ENCODE results near the gene UBR4.
A peak's percentile ranks its signal among the peaks of the same experiment; 100 is the strongest.
"Not testable (repeated sequence)": the region's sequence is repeated elsewhere in the genome, so short reads cannot be mapped to it uniquely, and the experiment has no call there.

The UBR4 gene

DNA sequence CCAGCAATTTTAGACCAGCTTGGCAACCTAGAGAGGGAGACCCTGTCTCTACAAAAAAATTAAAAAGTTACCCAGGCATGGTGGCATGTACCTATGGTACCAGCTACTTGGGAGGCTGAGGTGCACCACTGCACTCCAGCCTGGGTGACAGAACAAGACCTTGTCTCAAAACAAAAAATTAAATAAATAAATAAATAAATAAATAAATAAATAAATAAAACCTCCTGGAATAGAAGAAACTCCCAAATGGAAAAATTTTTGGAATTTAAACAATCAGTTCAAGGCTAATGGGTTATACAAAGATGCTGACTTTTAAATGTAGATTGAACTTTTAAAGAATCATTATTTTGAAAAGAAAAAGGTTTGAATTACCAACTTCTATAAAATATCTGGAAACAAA, 22.2 kb downstream of the UBR4 start:
- no peak for DNase-seq

DNA sequence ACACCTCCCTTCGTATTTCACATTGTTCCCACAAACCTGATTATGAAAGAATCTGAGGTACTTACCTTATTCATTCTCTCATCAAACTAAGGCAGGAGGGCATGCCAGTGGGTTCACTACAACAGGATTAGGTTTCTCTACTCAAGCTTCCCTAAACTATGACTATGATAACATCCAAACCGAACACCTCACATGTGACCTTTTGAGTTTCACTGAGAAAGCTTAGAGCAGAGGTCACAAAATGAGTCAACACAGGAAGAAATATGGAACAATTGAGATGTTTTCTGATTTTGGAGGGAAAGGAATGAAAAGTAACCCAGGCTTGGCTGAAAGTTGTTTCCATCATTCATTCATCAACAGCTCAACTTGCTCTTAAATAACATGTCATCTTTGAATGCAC, 24.1 kb downstream of the UBR4 start:
- DNase-seq = no peak

DNA sequence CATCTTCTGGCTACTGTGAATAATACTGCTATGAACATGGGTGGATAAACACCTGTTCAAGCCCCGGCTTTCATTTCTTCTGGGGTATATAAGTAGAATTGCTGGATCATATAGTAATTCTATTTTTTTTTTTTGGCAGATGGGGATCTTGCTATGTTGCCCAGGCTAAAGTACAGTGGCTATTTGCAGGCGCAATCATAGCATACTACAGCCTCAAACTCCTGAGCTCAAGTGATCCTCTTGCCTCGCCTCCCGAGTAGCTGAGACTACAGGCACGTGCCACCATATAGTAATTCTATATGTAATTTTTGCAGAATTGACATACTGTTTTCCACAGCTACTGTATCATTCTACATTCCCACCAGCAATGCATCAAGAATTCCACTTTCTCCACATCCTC, 27.8 kb downstream of the UBR4 start:
- no peak for DNase-seq

DNA sequence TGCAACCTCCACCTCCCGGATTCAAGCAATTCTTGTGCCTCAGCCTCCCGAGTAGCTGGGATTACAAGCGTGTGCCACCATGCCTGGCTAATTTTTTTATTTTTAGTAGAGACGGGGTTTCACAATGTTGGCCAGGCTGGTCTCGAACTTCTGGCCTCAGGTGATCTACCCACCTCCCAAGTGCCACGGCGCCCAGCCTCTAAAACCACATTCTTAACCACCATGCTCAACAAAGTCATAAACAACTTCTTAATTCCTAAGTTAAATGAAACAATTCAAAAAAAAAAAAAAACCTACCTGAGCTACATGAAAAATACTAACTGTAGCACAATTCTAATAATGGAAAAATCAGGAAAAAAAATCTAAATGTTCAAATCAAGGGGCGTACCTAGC, 29.8 kb downstream of the UBR4 start:
- not testable (repeated sequence) for DNase-seq

DNA sequence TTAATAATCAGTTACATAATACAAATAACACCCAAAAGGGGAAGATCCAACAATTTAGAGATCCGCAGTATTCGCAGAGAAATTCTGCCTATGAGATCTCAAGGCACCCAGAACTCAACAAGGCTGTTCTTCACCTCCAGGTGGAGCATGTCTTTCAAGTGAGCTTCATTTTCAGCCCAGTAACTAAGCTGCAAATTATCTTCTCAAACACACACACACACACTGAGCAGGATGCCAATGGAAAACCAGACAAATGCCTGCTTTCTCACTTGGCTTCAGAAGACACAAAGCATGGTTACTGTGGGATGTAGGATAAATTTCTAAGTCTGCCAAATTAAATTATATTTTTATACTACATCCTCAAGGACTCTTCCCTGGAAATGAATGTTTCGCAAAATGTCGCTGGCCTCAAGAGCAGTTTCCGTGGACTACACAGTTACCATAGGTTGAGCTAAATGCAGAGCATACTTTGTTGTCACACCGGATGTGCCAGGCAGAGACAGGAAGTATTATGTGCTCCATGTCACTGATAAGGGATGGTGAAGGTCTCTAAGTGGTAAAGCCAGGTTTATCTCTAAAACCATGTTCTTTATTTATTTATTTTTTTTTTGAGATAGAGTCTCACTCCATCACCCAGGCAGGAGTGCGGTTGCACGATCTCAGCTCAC, 30.3 kb downstream of the UBR4 start:
- no peak for DNase-seq

DNA sequence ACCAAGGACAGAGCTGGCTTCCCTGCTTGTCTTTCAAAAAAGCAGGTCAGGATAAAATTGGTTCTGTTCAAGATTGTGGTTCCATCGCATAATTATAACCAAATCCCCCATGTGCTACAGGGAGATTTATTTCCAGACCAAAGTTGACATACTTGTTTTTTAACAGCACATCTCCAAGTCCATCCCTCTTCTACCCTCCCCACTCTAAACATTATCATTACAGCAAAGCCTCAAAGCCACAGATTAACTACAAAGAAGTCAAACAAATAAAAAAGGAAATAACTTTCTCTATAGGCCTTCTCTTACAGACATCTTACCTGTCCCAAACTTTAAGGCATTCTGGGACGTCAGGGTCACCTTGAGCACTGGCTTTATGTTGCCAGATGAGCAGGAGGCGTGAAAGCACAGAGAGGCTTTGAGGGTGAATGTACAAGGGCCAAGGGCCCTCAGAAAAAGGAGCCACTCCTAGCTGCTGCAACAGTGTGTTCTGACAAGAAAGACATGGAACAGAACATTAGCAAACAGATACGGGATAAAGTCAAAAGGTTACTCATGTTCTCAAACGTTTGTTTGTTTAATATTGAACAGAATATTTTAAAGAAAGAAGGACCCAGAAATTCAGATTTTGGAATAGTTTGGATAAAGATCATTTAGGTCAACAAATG, 31.2 kb downstream of the UBR4 start:
- DNase-seq = no peak

DNA sequence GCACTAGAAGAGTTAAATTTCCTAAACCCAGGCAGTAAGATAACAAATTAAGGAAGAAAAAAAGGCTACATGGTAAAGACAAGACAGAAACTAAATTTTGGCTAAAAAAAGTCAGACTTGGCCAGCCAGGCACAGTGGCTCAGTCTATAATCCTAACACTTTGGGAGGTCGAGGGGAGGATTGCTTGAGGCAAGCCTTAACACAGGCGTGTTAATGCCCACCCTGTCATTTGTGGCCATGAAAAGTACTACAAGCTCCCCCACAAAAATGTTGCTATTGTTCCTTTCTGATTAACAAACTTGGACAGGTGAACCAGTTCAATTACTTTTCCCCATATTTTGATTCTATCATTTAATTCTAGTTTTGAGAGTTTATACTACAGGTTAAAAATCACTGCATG, 32.3 kb downstream of the UBR4 start:
- no peak for DNase-seq

DNA sequence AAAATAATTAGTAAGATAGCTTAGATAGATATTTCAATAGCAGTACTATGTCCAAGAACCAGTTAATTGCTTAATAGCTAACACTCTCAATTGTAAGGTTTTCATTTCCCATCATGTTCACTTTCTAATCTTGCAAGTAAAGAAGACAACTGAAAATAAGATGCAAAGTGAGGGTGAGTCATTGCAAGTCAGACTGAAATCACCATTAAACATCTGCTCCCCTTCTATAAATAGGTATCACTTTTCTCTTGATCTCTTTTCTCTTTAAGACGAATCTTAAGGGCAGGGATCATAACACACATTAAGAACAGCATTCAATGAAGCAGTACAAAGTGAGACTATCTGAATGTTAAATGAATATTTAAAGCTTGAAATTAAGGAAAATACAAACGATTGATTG, 40.4 kb downstream of the UBR4 start:
- DNase-seq = no peak

DNA sequence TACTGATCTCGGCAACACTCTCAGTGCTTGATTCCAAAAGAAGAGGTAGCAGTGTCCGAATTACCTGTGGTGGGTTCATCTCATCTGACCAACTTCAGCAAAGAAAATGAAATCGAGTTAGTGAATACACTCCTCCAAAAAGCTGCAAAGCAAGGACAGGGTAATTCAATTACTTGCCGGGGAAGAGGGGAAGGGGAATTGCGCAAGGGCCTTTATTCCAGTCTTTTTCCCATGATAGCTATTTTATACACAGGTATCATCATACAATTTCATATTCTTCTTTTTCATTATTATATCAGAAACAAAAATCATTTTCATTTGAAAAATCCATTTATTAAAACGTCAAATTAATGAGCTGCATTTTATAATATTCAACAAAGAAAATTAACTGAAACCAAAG, 42.9 kb downstream of the UBR4 start:
- DNase-seq = no peak

DNA sequence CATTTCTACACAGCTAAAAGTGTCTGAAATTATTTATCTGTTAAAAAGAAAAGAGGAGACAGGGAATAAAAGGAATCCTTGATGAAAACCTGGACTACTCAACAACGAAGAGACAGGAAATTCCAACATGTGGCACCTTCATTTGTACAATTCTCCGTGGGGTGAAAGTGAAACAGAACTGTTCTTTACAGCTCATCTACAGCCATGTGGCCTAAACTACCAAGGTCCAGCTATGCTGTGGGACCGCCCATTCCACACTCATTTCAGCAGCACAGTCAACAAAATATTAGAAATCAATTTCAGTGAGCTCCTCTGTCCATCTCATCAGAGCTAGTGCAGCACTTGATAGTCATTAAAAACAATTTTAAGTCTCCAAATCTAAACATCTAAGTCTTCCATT, 44.0 kb downstream of the UBR4 start:
- DNase-seq = no peak

DNA sequence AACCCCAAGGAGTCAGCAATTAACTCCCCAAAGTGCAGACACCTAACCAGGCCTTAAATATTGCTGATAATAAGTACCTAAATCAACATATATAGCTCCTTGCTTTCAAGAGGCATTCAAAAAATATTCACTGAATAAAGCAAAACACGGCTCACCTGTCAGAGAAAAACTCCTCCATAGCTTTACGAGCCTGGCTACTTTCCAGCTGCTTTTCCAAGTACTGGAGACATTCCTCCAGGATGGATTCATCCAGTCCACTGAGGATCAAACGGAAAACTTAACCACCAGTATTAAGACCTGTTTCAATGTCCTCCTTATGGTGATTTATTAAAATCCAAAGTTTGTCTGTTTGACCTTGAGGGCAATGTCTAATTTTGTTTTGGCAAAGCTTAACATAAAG, 44.6 kb downstream of the UBR4 start:
- DNase-seq = no peak

DNA sequence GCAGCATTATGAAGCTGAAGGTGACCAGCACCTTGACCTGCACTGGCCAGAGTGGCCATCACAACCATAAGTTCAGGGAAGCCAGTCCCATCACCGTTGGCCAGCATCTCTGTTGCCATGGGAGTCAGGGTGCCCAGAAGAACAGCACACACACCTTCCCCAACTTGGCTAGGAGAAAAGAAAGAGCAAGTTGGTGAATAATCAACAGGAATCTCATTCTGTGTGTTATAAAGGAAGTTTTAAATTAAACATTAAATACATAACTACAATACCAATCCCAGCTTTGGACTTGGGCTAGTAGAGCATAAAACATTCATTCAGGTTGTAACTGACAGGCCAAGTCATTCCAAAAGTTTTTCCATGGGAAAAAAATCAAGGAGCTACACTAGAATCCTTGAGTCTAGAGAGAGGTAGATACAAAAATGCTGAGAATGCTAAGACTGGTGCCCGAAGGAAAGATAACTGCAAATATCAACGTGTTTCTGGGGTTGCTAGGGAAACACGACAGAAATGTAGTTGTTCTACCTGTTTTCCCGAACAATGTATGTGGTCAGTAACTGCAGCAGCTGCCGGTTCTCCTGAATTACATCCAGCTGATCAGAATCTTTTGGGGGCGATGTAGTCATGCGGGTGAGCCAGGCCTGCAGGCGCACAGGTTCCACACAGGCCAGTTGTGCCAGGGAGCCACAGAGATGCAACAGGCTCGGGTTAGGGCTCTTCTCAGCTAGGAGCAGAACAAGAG, 45.6 kb downstream of the UBR4 start:
- no peak for DNase-seq

DNA sequence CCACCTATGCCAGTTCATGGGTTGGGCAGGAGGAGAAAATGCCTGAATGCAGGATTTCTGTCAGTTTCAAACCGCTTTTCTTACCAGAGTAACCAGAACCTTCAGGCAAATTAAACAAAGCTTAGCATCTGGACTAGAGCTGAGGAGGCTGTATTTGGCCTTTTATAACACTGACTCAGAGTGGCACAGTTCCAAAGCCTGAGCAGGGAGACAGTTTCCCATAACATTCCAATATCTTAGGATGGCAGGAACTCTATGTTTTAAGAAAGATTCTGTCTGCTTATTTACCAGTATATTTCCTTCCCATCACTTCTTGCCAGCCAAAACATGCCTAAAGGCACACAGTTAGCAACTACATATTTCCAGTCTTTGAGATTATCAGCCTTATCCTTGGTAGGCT, 46.8 kb downstream of the UBR4 start:
- DNase-seq = no peak

DNA sequence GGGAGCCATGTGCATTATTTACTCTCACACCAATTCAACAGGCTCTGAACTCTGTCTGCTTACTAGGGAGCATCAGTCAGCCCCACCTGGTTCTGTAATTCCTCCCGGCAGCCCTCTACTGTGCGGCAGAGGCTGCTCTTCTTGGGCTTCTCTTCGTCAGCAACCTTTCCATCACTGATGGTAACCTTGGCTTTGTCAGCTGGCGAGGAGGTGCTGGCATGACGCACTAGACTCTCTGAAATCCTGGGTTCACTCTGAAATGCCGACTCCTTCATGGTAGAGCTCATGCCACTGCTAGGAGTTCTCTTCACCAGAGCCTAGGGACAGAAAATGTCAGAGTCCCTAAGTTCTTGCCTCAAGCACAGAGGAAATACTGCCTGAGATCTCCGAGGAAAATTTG, 49.2 kb downstream of the UBR4 start:
- DNase-seq = no peak

DNA sequence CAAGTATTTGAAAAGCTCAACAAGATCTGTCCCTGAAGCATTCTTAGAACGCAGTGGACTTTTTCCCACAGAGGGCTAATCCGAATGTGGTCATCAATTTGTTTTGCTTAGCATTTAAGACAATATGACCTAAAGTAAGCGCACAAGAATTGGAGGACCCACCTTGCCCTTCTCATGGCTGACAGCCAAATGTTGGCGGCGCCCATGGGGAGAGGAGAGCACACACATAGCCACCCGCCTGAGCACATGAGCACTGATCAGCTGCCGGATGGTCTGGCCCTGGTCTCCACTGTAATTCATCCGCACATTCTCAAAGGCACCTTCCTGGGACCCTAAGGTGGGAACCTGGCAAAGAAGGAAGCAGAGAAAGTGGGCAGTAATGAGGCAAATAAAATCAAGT, 52.4 kb downstream of the UBR4 start:
- DNase-seq = no peak

DNA sequence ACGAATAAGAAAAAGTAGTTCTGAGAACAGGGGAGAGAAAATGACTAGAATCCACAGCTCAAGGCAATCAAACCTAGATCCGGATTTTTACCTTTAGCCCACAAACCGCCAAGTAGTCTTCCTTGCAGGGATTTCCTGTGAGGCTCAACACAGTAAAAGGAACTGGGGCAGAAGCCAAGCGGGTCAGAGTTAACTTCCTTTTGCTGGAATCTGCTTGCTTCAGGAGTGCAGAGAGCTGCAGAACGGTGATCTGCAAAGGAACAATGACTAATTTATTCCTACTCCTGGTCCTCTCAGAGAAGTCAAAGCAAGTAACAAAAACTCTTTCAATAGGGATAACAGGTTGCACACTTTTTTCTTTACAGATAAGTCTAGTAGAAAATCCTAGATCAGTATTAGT, 53.4 kb downstream of the UBR4 start:
- DNase-seq = no peak

DNA sequence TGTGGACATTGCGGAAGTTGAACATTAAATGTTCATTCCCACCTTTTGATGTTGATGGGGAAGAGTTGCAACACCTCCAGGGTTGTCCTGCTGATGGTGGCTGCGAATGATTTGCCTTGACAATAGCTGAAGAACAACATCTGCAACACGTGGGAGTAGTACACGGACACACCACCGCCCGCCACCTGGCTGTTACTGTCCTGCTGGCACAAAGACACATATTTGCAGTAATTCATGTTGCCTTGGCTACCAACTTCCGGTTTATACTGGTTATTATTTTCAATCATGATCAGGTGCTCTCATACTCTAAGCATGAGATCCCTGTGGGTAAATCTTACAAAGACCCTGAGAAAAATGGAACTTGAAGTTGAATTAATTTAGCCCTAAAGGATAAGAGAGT, 55.2 kb downstream of the UBR4 start:
- DNase-seq = peak; percentile 68

DNA sequence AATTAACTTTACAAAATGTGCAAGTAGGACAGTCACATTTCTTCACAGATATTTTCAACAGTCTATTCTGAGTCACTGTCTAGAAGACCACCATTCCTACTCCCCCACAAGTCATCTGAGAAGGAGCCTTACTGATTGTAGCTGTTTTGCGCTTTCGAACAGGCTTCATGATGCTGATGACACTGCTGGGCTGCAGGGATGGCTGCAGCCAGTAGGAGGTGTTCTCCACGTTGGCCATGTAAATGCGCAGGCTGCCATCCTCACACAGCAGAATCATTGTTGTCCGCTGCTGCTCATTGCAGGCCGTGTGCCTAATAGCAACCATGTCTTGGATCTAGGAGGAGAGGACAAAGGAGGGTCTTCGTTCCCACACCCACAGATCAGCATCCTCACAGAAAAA, 56.9 kb downstream of the UBR4 start:
- no peak for DNase-seq

DNA sequence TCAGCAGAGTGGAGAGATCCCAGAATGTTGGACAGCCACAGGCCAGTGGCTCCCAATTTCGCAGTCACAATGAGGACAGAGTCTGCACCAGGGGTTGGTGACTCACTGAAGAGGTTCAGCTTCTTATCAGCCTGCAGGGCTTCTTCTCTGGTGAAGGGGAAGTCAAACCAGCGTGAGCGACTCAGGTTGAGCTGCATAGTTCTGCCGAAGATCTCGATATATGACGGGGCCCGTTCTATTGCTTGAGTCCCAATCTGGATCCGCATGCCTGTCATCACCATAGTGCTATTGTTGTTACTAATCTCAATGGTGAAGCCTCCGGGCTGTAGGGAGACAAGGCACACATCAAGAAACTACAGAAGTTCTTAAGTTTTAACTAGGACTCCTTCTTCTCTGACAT, 58.5 kb downstream of the UBR4 start:
- DNase-seq = no peak

DNA sequence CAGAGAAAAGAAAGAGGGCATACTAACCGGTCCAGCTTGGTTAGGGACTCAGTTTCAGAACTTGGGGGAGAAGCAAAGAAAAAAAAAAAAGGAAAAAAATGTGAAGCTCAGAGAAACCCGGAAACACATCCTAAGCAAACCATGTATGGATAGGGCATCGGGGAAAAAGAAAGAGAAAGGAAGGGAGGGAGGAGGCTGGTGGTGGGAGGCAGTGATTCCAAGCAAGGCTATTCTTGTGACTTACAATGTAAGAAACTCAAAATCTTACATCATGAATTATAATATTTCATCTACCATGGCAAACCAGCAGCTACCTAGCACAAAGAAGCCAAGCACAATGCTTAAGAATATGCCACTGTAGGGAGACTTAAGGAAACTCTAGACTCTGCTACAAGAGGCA, 60.3 kb downstream of the UBR4 start:
- DNase-seq = no peak

DNA sequence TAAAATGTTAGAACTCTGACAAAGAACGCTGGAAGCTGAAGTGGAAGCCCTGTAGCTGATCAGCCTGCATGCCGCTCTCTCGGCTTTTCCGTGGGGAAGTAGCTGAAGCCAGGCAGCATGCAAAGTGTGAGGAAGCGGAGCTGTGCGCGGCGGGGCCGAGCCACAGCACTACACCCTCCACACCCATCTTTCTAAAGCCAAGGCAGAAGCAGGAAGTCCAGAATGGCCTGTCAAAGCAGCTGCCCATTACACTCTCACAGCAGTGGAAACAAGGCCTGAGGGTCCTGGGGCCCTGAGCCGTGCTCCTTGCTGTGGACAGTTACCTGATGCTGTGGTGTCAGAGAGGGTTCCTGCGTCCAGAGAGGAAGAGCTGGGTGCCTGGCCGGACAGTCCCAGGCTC, 69.6 kb downstream of the UBR4 start:
- no peak for DNase-seq

DNA sequence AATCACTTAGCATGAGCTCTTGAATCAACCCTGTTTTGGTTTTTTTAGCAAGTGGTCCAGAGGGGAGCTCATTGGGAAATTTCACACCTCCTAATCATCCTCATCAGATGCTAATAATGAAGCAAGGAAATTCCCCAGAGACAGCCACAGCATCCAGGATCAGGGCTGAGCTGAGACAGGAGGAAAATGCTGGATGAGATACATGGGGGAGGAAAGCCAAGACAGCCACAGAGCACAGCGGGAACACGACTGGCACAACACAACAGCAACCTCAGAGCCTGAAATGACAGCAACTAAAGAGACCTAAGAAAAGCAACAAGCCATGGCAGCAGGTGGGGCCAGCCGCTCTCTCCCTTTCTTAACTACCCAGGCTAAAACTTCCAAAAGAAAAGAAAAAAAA, 70.4 kb downstream of the UBR4 start:
- DNase-seq = no peak

DNA sequence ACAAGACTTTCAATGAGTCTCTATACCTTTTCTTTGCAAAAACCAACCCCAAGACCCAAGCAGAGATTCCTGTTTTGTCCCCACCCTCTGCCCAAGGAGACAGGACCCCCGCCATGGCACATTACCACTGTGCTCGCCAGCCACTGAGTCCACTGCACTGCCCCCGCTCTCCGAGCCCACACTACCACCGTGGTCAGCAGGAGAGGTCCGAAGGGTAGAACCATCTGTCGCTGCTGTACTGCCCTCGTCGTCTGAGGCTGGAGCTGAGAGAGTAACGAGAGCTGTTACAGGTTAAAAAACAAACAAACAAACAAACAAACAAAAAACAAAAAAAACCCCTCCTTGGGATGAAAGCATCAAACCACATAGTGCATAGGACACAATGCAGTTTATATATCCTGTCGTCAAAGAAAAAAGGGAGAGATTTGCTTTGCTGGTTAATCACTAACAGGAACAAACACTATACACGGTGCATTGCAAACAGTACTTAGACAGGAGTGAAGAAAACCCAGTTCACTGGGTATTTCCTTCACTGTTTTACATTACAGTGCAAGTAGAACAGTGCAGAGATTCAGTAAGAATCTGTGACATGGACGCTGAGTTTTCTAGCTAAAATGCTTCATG, 71.0 kb downstream of the UBR4 start:
- no peak for DNase-seq

DNA sequence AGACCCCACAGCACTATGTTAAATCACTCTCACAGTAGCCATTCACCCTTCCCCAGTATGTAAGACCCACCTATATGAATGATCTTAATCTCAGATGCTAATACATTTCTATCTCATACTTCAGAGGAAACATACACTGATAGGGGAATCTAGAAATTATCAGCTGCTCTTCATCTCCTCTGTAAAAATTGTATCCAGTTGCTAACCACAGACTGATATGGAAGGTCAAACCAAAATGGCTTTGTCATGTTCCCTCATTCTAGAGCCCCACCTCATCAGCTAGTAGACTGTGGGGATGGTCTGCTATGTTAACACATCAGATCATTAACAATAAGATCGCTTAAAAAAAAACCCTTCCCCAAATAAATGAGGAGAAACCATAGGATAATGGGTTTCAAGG, 71.7 kb downstream of the UBR4 start:
- no peak for DNase-seq

All from NCI-H774 (cell line).